ENCODE data around the gene PBX4.
"Not testable (repeated sequence)": the region's sequence is repeated elsewhere in the genome, so short reads cannot be mapped to it uniquely, and the experiment has no call there.

The PBX4 gene

DNA sequence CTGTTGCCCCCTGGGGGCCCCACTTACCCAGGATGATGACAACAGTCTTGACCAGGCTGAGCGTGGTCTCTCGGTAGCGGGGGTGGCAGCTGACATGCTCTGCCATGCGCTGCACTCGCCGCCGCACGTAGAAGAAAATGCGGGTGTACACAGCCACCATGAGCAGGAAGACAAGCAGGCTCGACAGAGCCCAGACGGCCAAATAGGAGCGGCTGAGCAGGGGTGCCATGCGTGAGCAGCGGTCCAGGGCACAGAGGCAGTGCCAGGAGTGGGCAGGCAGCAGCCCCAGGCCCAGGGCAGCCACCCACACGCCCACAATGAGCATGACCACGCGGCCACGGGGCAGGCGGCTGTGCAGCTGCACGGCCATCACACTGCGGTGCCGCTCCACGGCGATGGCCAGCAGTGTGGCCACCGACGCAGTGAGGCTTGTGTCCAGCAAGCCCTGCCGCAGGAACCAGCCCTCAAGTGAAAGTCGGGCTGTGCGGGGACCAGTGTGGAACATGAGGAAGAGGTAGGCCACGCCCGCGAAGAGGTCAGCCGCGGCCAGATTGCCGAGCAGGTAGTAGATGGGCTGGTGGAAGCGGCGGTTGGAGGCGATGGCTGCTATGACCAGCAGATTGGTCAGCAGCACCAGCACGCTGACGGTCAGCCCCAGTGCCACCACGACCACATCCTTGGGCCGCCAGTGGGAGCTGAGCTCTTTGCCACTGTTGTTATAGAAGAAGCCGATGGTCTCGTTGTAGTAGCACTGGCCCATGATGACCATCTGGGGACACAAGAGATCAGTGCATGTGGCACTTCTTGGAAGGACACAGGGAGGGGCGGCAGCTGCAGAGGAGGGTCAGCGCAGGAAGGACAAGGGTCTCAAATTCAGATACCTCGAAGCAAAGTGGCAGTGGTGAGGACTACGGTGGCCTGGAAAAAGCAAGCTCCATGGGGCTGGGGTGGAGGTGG lies 8.3 kb upstream of the PBX4 start:
- peak; percentile 46 for DNase-seq

DNA sequence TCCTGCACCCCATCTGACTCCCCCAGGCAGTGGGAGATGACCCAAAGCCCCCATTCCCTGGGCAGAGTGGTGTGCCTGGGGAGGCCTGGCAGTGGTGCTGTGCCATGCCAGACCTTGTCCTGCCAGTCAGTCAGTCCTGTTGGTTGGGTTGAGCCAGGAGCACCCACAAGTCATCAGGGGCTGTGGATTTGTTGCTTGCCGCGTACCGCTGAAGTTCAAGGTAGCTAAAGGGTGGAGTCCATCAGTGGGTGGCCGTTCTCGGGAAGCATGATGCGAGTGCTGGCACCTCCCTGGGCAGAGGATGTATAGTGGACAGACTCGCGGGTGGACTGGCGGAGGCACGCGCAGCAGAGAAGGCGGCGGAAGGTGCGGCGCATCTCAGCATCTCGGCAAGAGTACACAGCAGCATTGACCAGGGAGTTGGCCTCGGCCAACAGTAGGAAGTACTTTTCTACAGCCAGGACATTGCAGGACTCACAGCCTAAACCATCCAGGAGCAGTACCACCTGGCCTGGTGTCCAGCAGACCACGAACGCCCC lies 5.6 kb upstream of the PBX4 start:
- DNase-seq = peak; percentile 31

DNA sequence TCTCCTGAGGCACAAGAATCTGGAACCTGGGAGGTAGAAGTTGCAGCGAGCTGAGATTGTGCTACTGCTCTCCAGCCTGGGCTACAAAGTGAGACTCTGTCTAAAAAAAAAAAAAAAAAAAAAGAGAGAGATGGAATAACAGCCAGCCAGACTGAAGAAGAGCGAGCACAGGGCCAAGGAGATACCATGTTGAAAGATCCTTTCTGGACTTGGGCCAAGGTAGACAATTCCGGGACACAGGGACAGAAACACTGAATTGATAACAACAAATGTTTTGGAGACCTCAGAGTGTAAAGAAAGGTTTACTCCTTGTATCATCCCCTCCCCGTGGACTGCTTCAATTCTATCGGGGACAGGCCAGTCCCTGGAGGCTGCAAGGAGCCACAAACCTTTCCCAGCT lies 4.9 kb upstream of the PBX4 start:
- DNase-seq = peak; percentile 26

DNA sequence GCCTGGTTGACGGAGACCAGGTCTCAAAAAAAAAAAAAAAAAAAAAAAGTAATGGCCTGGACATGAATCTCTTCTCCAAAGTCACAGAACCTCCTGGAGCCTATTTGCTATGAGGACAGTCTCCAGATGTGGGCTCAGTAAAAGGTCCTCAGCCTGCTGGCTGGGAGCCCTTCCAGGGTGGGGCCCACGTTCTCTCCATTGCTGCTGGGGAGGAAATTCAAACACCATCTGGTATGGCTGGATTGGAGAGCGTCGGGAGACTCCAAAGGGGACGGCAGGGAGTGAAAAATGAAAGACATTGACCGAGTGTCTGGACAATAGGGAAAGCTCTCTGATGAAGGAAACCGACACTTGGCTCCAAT lies 1.3 kb upstream of the PBX4 start:
- DNase-seq = no peak

DNA sequence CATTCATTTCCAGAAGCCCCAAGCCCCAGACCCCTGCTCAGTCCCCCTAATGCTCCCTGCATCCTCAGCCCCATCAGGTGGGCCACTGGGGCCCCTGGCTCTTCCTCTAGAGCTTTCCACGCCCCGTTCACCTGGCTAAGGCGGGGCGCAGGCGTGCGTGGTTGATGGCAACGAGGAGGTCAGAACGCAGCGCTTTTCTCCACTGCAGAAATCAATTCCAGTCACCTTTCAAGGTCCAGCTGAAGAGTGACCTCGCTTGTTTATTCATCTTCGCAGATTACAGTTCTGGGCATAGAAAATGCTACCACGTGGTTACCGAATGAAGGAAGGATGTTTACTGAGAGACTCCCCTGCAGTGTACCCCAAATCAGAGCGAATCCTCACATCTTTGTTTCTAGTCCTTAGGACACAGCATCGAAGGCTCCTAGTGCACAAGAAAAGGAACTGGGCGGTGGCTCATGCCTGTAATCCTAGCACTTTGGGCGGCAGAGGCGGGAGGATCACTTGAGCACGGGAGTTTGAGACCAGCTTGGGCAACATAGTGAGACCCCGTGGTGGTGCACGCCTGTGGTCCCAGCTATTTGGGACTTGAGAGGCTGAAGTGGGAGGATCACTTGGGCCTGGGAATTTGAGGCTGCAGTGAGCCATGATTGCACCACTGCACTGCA lies 828 bp upstream of the PBX4 start:
- DNase-seq = no peak

DNA sequence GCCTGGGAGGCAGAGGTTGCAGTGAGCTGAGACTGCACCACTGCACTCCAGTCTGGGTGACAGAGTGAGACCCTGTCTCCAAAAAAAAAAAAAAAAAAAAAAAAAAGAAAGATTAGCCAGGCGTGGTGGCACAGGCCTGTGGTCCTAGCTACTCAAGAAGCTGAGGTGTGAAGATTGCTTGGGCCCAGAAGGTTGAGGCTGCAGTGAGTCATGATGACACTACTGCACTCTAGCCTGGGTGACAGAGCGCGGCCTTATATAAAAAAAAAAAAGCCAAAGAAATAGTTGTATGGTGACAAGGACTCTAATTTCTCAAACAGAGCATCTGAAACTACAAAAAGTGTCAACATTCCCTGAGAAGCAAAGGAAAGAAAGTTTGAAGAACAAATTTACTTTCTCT lies 3.4 kb downstream of the PBX4 start:
- no peak for DNase-seq

DNA sequence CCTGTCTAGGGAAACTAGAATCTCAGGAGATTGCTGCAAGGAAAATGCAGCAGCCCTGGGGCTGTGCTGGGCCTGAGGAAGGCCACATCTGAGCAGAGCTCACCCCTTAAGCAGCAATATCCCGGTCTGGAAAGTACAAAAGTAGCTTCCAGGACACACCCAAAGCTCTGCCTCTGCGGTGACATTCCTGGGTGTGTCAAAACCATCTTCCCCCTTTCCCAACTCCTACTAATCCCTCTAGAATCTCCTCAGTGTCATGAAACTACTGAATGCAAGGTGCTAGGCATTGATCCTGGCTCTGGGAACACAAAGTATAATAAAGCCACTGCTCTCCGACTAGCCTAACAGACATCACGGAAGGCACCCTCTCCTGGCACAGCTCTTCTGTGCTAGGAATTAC lies 5.0 kb downstream of the PBX4 start:
- no peak for DNase-seq

DNA sequence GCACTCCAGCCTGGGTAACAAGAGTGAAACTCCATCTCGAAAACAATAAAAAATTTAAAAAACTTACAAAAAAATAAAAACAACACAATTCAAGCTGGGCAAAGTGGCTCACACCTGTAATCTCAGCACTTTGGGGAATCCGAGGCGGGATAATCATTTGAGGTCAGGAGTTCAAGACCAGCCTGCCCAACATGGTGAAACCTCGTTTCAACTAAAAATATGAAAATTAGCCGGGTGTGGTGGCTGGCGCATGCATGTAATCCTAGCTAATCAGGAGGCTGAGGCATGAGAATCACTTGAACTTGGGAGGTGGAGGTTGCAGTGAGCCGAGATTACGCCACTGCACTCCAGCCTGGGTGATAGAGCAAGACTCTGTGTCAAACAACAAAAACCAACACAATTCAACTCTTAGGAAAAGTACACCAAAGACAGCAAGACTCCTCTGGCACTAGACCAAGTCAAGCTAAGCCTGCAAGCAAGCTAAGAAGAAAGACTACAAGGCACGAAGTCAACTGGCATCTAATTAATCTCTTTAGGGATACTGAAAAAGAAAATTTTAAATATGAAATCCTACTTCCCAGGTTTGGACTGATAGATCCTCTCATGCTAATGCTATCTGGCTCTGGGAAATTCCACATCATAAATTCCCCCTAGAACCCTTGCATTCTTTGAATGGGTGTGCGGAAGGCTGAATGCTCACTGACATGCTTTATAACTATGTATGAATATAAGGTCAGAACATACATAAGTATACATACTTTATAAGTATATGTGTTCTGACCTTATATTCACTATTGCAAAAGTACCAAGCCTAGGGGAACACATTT lies 7.9 kb downstream of the PBX4 start:
- no peak for DNase-seq

DNA sequence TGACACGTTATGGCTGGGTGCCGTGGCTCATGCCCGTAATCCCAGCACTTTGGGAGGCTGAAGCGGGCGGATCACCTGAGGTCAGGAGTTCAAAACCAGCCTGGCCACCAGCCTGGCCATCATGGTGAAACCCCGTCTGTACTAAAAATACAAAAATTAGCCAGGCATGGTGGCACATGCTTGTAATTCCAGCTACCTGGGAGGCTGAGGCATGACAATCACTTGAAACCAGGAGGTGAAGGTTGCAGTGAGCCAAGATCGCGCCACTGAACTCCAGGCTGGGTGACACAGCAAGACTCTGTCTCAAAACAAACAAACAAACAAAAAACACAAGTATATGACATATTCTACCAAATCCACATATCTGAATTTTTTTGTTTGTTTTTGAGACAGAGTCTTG lies 11.8 kb downstream of the PBX4 start:
- not testable (repeated sequence) for DNase-seq

DNA sequence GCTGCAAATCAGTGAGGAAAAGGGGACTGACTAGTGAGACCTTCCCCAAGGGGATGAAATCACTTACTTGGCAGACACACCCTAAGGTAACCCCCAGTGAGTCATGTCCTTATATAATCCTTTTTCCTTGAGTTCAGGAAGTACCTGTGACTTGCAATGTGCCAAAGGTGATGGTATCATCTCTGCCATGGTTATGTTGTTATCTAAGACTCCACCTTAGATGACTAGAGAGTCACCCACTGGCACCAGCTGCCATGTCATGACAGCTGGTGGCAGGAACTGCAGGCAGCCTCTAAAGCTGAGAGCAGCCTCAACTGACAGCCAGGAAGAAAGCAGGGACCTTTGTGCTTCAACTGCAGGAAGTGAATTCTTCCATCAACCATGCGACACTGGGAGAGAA lies 12.5 kb downstream of the PBX4 start:
- no peak for DNase-seq

DNA sequence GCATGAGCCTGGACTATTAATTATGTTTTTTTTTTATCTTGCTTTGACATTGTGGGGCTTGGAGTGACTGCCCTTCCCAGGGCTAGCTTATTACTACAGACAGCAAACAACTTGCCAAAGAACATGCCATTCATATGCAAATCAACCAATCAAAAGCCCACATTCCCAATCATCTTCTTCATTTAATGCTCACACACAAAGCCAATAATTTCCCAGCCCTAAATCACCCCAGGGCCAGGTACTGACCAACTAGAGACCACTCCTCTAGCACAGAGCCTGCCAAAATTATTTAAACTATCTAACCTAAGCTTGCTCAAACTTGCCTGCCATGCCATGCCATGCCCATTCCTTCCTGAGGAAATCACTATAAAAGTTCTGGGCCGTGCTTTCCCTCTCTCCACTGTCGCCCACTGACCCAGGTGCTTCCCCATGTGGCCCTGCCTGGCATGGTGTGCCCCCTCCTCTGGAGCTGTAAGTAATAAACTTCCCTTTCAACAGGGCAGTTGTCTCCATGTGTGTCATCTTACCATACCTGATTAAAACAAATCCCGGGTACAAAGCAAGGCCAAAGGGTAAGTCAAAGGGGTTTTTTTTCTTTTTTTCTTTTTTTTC lies 15.7 kb downstream of the PBX4 start:
- no peak for DNase-seq

DNA sequence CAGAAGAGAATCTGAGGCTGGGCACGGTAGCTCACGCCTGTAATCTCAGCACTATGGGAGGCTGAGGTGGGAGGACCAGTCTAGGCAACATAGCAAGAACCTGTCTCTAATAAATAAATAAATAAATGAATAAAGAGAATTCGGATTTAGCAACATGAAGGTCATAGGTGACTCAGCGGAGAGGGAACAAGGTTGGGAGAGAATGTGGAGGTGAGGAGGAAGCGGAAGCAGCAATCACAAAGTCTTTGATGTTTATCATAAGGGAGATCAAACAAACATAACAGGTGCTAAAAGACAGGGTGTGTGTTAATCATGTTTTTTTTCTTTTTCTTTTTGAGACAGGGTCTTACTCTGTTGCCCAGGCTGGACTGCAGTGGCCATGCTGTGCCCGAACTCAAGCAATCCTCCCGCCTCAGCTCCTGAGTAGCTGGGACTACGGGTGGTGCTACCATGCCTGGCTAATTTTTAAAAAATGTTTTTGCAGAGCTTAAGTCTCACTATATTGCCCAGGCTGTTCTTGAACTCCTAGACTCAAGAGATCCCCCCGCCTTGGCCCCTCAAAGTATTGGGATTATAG lies 16.3 kb downstream of the PBX4 start:
- no peak for DNase-seq

DNA sequence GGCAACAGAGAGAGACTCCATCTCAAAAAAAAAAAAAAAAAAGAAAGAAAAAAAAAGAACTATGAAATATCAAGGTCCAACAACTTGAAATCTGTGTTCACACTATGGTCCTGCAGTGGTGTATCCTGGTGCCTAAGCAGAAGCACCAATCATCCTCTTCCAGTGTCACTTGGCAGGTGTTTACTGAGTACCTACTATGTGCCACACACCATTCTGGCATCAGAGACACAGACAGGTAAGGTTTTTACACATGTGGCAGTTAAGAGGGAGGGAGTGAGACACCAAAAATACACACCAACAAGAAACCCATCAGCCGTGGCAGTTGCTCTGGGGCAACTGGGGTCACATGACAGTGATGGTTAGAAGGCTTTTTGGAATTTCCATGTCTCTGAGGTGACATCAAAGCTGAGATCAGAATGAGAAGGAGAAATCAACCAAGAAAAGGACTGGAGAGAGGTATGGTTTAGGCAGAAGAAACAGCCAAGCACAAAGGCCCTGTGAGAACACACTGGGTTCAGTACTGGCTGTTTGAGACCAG lies 17.6 kb downstream of the PBX4 start:
- no peak for DNase-seq

DNA sequence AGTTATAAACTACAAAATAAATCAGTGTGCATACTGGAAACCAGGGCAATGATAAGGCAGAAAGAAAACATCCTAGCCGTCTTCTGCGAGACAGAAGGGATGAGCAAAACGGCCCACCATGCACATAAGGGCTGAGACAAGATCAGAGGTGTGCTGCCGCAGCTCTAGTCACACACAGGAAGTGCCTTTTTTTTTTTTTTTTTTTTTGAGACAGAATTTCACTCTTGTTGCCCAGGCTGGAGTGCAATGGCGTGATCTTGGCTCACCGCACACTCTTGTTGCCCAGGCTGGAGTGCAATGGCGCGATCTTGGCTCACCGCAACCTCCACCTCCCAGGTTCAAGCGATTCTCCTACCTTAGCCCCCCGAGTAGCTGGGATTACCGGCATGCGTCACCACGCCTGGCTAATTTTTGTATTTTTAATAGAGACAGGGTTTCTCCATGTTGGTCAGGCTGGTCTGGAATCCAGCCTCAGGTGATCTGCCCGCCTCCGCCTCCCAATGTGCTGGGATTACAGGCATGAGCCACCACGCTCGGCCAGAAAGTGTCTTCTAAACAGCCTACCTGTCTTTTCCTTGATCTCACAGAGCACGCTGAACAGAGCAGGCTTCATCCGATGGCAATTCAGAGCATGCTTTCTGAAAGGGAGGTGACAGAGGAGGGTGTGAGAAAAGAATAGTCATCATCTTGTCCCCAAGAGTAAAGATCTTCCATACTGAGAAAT lies 19.6 kb downstream of the PBX4 start:
- DNase-seq = not testable (repeated sequence)

DNA sequence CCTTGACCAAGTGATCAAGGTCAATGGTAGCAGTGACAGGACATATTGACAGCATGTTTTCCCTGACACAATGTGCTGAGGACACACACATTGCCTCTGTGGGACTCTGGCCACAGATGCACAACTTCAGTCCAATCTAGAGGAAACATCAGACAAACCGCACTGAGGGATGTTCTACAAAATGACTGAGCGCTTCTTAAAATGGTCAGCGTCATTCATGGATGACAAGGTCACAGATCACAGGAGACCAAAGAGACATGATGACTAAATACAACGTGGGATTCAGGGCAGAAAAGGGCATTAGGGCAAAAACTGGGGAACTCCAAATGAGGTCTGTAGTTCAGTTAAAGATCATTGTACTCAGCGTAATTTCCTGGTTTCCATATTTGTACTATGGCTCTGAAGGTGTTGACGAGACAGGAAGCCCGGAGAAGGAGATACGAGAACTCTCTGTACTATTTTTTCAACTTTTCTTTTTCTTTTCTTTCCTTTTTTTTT lies 20.6 kb downstream of the PBX4 start:
- no peak for DNase-seq

DNA sequence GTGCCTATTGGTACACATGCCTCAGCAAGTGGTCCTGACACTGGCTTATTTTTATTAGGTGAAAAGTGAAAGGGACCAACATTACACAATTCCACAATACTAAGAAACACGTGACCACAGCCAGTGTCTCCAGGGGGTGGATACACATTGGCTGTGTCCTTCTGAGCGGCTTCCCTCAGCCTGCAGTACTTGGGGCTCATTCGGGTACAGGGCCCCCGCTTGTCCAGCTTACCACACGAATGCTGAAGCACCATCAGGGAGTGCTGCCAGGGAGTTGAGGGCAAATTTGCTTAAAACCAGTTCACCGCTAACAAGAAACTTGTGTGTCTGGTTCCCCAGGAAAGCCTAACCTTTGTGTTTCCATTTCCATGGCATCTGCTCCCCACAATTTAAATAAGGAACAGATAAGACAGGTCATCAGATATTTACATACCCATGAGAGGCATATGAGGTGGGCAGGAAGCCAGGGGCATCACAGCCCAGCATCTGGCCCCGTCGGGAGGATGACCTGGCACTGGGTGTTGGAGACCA lies 23.3 kb downstream of the PBX4 start:
- DNase-seq = no peak

DNA sequence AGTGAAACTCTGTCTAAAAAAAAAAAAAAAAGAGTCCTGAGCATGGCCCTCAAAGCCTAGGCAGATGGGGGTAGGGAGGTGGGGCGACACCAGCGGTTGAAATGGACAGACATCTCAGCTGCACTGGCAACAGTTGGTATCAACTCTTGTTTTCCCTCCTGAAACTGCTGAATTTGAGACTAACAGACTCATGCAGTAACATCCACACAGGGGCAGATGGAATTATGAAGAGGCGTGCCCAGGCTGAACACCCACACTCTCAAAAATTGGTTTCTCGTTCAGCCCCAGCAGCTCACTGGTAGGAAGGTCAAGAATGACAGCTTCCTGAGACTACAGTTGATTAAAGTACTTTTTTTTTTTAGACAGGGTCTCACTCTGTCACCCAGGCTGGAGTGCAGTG lies 24.1 kb downstream of the PBX4 start:
- DNase-seq = no peak

DNA sequence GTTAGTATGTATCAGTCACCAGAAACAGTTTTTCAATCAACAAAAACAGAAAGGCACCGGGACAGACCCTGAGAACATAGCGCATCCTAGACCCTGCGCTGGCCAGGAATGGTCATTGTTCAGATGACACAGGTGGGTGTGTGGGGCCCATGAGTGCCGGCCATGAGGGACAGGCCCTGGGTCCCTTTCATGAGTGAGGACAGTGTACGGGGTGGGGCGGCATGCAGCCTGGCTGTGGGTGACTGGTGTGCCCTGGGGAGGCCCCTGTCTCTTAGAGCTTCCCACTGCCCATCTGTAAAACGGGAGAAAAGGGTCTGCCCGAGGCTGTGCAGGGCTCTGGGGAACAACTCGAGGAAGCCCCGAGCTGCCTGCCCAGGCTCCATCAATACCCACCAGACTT lies 25.8 kb downstream of the PBX4 start:
- no peak for DNase-seq

DNA sequence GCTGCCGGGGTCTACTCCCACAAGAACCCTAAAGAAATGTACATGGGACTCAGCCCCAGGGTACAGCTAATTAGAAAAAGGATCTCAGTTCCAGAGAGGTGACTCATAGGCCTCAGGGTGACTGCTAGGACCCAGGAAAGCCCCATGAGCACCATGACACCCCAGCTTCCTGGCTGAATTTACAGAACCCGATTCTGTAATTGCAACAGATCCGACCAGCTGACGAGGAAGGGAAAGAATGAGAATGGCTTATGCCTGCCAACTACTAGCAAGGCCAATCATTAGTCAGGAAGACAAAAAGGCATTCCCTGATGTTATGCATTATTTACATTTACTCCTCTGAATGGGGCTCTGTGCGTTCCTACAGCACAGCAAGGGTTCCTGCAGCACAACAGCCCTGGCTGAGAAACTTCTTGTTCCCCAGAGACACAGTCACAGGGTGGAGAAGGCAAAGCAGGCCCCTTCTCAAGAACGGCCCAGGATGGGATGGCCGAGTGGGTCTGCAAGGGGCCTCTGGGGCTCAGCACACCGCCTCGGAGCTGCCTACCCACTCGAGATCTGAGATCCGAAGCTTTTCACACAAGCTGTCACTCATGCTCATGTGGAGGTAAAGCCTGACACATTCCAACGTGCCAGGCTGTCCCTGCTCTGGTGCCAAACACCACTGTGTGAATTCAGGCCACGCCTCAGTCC lies 27.2 kb downstream of the PBX4 start:
- peak; percentile 57 for DNase-seq

DNA sequence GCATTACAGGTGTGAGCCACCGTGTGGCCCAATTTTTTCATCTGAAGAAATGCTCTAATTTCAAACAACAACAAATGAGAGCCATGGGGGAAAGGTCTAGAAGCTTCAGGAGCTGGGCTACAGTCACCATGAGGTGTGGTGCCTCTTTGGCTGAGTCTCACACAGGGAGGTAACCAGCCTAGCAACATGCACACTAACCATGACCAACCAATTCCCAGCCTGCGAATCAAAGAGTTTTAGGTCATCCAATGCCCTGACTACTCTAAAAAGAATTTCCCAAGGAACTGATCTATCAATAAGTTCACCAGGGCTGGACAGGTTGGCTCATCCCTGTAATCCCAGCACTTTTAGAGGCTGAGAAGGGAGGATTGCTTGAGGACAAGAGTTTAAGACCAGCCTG lies 29.9 kb downstream of the PBX4 start:
- DNase-seq = no peak

All from right forelimb (tissue), 1 donor.